Stimulated activated CD4-positive, alpha-beta T cell treated with anti-CD3 and anti-CD28 coated beads, Interleukin-15, amount 100 ng/mL, for 1 hour (primary cell): ENCODE results near the gene ANTXR1.

Source experiments
- DNase-seq, 2 donors: peaks; one replicate each; pipeline ENCODE4 v3.0.0-alpha.2; 2020; ENCODE audit warnings: low read depth in 1 of 2, low spot score in 1 of 2

The ANTXR1 gene

GRCh38 chr2:69096326-69097095, 83.5 kb downstream of the ANTXR1 start:
- no peak for DNase-seq

GRCh38 chr2:69097148-69097610, 84.2 kb downstream of the ANTXR1 start:
- DNase-seq: no peak

GRCh38 chr2:69097891-69098655, 85.1 kb downstream of the ANTXR1 start:
- DNase-seq: no peak

GRCh38 chr2:69099541-69099940, 86.6 kb downstream of the ANTXR1 start:
- DNase-seq: no peak

- no peak for DNase-seq
Measured at GRCh38 chr2:69100220-69100723, 87.3 kb downstream of the ANTXR1 start.

GRCh38 chr2:69102041-69102593, 89.1 kb downstream of the ANTXR1 start:
- DNase-seq: no peak

GRCh38 chr2:69103419-69103818, 90.4 kb downstream of the ANTXR1 start:
- DNase-seq: no peak

- no peak for DNase-seq
Measured at GRCh38 chr2:69104261-69104660, 91.3 kb downstream of the ANTXR1 start.

- no peak for DNase-seq
Measured at GRCh38 chr2:69109255-69109654, 96.3 kb downstream of the ANTXR1 start.

- no peak for DNase-seq
Measured at GRCh38 chr2:69111076-69111475, 98.1 kb downstream of the ANTXR1 start.

GRCh38 chr2:69113627-69114026, 100.6 kb downstream of the ANTXR1 start:
- DNase-seq: no peak

- DNase-seq: no peak
Measured at GRCh38 chr2:69114534-69114933, 101.6 kb downstream of the ANTXR1 start.

GRCh38 chr2:69116438-69116837, 103.5 kb downstream of the ANTXR1 start:
- DNase-seq: no peak

- DNase-seq: no peak
Measured at GRCh38 chr2:69118609-69119008, 105.6 kb downstream of the ANTXR1 start.

GRCh38 chr2:69119104-69119894, 106.3 kb downstream of the ANTXR1 start:
- no peak for DNase-seq

- no peak for DNase-seq
Measured at GRCh38 chr2:69122271-69122670, 109.3 kb downstream of the ANTXR1 start.

- DNase-seq: no peak
Measured at GRCh38 chr2:69123182-69123581, 110.2 kb downstream of the ANTXR1 start.

- no peak for DNase-seq
Measured at GRCh38 chr2:69124343-69124742, 111.4 kb downstream of the ANTXR1 start.

- DNase-seq: no peak
Measured at GRCh38 chr2:69125816-69126215, 112.8 kb downstream of the ANTXR1 start.

- no peak for DNase-seq
Measured at GRCh38 chr2:69126341-69126740, 113.4 kb downstream of the ANTXR1 start.

GRCh38 chr2:69131452-69131851, 118.5 kb downstream of the ANTXR1 start:
- DNase-seq: no peak
